Breast epithelium (tissue), 4 donors: ENCODE data around the gene ZNF879. TPM values are rescaled to one million over a fixed set of nuclear protein-coding genes. Genes with fewer than 3 reads are reported as not detected.

Experiments used
- DNase-seq, 2 donors: peaks; one replicate each; pipeline ENCODE4 v3.0.0-alpha.2; 2019; ENCODE audit warnings: low spot score in 2 of 2
- H3K27ac ChIP-seq, 2 donors: fragments of 200-600 bp; sonication (generic) in 1 of 2; one replicate each; pipeline ENCODE4 v1.5.1; 2016 to 2019; ENCODE audit warnings: mild to moderate bottlenecking in 1 of 2
- H3K27me3 ChIP-seq, 2 donors: fragments of 200-600 bp; sonication (generic) in 1 of 2; one replicate each; pipeline versions ENCODE4 v1.5.1 to v1.6.0; 2017 to 2019; ENCODE audit warnings: control low read depth in 1 of 2, mild to moderate bottlenecking in 1 of 2
- H3K36me3 ChIP-seq: fragments of 200-600 bp; one replicate; pipeline ENCODE4 v1.5.1; 2019
- H3K4me1 ChIP-seq, 2 donors: fragments of 200-600 bp; sonication (generic); one replicate each; pipeline ENCODE4 v1.5.1; 2016 to 2019; ENCODE audit warnings: control low read depth in 1 of 2
- H3K4me3 ChIP-seq, 3 donors: fragments of 200-600 bp; sonication (generic); 1 replicate in 2 of 3; 2 replicates in 1 of 3; pipeline ENCODE4 v1.5.1; 2016 to 2019; ENCODE audit warnings: mild to moderate bottlenecking in 3 of 3, moderate library complexity in 2 of 3
- H3K9me3 ChIP-seq, 2 donors: fragments of 200-600 bp; sonication (generic) in 1 of 2; one replicate each; pipeline ENCODE4 v1.5.1; 2016 to 2019; ENCODE audit warnings: control low read depth in 1 of 2
- POLR2A ChIP-seq: fragments of 450-650 bp; IDR thresholded peaks from one replicate; pipeline ENCODE4 v1.6.1; 2016; ENCODE audit warnings: antibody characterized with exemption, mild to moderate bottlenecking, moderate library complexity
- POLR2AphosphoS5 ChIP-seq, 3 donors: sonication (generic); formaldehyde crosslinking; IDR thresholded peaks; one replicate each; pipeline ENCODE4 v1.6.1; 2017; ENCODE audit warnings: antibody characterized with exemption in 3 of 3
- intact Hi-C: fragments of 100-400 bp; cut with DNase I; formaldehyde crosslinking; loops from one replicate; pipeline ENCODE4 v1.15.1; 2023; ENCODE audit warnings: low total_unique reads
- total RNA-seq, 3 donors: library from RNA; depleted of rRNA; stranded (reverse); fragments of >200 nt; gene quantifications; one replicate each; pipeline ENCODE4 v1.1.0, GENCODE V29; 2016
- TF ChIP-seq, protein P1 (sequence below), 3 donors: fragments of 450-650 bp; IDR thresholded peaks; one replicate each; pipeline ENCODE4 v1.5.1; 2016 to 2017; ENCODE audit warnings: antibody characterized with exemption in 3 of 3, mild to moderate bottlenecking in 3 of 3, moderate library complexity in 3 of 3

Gene ZNF879
- total RNA-seq, 3 donors from 2014 or later: 4.8 to 13.8 (median 7.9) TPM

DNA sequence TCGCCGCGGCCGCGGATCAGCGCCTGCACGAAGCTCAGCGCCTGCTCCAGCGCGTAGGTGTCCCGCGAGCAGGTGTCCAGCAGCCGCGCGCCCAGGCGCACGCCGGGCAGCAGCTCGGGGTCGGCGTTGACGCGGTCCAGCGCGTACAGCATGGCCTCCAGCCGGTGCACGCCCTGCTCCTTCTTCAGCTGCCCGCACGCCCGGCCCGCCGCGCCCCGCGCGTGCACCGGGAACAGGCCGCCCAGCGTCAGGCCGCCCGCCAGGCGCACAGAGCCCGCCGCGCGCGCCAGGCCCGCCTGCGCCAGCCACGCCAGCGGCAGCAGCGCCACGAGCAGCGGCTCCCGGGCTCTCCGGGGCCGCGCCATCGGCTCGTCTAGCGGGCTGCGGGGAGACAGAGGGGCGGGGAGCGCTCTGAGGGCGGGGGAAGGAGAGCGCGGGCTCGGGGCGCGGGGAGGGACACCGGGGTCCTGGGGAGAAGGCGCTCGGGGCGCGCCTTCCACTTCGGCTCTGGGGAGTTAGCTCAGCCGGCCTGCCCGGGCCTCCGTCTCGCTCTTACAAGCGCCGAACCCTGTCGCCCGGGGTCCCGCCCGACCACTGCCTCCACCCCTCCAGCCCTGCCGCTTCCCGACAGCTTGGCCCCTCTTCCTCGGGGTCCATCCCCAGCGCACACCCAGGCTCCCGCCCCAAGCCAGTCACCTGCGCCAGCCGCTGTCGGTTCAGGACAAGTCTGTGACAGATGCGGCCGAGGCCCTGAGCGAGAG is 28.8 kb upstream of the ZNF879 start, which contains the start of gene GRM6:
Gene GRM6 (minus strand): TSS at position 741 of the 761 bp plus-strand sequence. CDS start 376 bp downstream, at position 365.
- peaks cover 0 to 42% of the 10 kb centered on the region in 2 donors for H3K27me3 ChIP-seq
- H3K9me3 ChIP-seq: peaks cover 26 to 31% of the 10 kb centered on the region in 2 donors
- peak within 1 kb of the TSS in 1 of 3 donors; percentile 31 for H3K4me3 ChIP-seq
- no peak for TF ChIP-seq POLR2A
- no peak for TF ChIP-seq POLR2AphosphoS5 (IDR thresholded peaks at IDR 0.05)
- TF ChIP-seq, protein P1, sequence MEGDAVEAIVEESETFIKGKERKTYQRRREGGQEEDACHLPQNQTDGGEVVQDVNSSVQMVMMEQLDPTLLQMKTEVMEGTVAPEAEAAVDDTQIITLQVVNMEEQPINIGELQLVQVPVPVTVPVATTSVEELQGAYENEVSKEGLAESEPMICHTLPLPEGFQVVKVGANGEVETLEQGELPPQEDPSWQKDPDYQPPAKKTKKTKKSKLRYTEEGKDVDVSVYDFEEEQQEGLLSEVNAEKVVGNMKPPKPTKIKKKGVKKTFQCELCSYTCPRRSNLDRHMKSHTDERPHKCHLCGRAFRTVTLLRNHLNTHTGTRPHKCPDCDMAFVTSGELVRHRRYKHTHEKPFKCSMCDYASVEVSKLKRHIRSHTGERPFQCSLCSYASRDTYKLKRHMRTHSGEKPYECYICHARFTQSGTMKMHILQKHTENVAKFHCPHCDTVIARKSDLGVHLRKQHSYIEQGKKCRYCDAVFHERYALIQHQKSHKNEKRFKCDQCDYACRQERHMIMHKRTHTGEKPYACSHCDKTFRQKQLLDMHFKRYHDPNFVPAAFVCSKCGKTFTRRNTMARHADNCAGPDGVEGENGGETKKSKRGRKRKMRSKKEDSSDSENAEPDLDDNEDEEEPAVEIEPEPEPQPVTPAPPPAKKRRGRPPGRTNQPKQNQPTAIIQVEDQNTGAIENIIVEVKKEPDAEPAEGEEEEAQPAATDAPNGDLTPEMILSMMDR (IDR thresholded peaks at IDR 0.05): no peak
- intact Hi-C loops: loop anchor here (2.0 kb wide), 2 partner anchors 22 to 56 kb away; no protein-coding TSS in a partner anchor
- no peaks in the 10 kb centered on the region for H3K36me3 ChIP-seq
- no peak for DNase-seq
- H3K27ac ChIP-seq: no peak within 1 kb of the TSS
- H3K4me1 ChIP-seq: no peaks in the 10 kb centered on the region

DNA sequence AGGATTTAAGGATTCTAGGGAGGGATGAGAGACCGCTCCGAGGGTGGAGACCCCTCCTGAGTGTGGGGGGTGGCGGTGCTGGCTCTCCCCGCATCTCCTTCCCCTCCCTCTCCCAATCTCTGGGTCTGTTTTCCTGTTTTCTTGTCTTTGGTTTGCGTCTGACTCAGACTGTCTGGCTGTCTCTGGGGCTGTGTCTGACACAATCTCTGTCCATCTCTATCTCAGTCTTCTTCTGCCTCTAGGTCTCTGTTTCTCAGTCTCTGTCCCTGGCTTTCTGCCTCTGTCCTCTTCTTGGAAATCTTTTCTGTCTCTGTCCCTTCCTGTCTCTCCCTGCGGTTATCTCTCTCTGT is 28.3 kb upstream of the ZNF879 start:
- Histone ChIP-seq H3K36me3 (no peaks in the 10 kb centered on the region), H3K27me3 (peaks cover 0 to 42% of the 10 kb centered on the region in 2 donors)

DNA sequence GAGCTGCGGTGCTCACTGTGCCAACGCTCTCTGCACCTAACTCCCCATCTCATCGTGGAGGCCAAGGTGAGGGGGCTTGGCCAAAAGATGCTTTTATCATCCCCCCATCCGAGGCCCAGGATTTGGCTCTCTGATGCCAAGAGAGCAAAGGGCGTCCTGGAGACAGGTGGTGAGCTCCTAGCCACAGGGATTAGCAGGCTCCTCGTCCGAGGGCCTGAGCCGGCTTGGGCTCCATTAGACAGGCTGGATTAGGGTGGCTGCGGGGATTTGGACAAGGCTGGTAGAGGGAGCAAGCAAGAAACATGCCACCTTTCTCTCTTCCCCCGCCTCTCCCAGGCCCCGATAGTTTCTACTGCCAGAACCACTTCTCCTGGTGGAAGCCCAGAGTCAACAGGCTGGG is 27.4 kb upstream of the ZNF879 start:
- H3K9me3 ChIP-seq: peaks cover 15 to 18% of the 10 kb centered on the region in 2 donors
- H3K4me1 ChIP-seq: no peaks in the 10 kb centered on the region
- TF ChIP-seq, protein P1 (IDR thresholded peaks at IDR 0.05): no peak
- TF ChIP-seq POLR2AphosphoS5 (IDR thresholded peaks at IDR 0.05) (no peak), POLR2A (no peak)
- peaks cover 0 to 42% of the 10 kb centered on the region in 2 donors for H3K27me3 ChIP-seq
- intact Hi-C loops: no loop called here
- no peak overlapping the region for H3K27ac ChIP-seq
- DNase-seq: no peak
- H3K36me3 ChIP-seq: no peaks in the 10 kb centered on the region
- H3K4me3 ChIP-seq: no peak overlapping the region

More for the DNA sequence above, 28.3 kb upstream of the ZNF879 start:
- intact Hi-C loops: loop anchor here (2.0 kb wide), 2 partner anchors 23 to 57 kb away; no protein-coding TSS in a partner anchor
- TF ChIP-seq POLR2A (no peak), POLR2AphosphoS5 (IDR thresholded peaks at IDR 0.05) (no peak)
- TF ChIP-seq, protein P1 (IDR thresholded peaks at IDR 0.05): no peak
- no peak overlapping the region for H3K27ac ChIP-seq
- H3K9me3 ChIP-seq: peaks cover 20 to 26% of the 10 kb centered on the region in 2 donors
- H3K4me1 ChIP-seq: no peaks in the 10 kb centered on the region
- no peak overlapping the region for H3K4me3 ChIP-seq
- no peak for DNase-seq

DNA sequence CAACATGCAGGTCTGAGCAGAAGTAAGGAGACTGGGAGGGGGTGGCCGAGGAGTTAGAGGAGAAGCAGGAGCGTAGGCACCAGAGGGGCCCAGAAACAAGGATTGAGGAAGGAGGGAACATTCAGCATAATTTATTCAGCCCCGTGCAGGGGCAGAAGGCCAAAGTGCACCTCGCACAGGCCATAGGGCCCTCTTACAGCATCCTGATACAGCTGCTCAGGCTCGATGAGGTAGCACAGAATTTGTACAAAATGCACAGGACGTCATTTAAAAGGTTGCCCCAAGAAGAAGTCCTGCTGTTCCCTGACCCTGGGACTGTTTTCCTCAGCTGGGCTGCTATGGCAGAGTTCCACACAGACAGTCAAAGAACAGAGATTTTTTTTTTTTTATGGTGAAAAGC is 26.4 kb upstream of the ZNF879 start:
- TF ChIP-seq, protein P1 (IDR thresholded peaks at IDR 0.05): no peak
- TF ChIP-seq POLR2AphosphoS5 (IDR thresholded peaks at IDR 0.05): no peak
- no peak for TF ChIP-seq POLR2A
- no peaks in the 10 kb centered on the region for H3K36me3 ChIP-seq
- no peaks in the 10 kb centered on the region for H3K4me1 ChIP-seq
- peaks cover 0 to 42% of the 10 kb centered on the region in 2 donors for H3K27me3 ChIP-seq
- H3K4me3 ChIP-seq: no peak overlapping the region
- intact Hi-C loops: no loop called here
- H3K27ac ChIP-seq: no peak overlapping the region
- H3K9me3 ChIP-seq: peaks cover 12 to 14% of the 10 kb centered on the region in 2 donors
- no peak for DNase-seq

DNA sequence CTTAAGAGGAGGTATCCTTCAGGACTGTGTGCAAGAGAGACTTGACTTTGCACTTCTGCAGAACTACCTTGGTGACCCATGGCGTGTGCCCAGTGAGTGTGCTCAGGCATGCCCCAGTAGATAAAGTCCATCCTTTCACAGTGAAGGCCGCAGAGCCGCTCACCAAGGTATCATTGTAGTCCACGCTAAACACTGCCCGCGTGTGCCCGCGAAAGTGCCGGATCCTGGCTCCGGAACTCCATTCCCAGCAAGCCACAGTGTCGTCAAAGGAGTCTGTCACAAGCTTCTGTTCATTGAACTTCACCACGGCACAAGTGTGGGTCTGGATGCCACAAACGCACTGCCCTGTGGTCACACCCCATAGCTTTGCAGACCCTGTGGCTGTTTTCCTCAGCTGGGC is 25.2 kb upstream of the ZNF879 start:
- DNase-seq: no peak
- TF ChIP-seq, protein P1 (IDR thresholded peaks at IDR 0.05): no peak
- no peak for TF ChIP-seq POLR2AphosphoS5 (IDR thresholded peaks at IDR 0.05)
- no peak overlapping the region for H3K27ac ChIP-seq
- no peaks in the 10 kb centered on the region for H3K4me1 ChIP-seq
- peaks cover 0 to 35% of the 10 kb centered on the region in 2 donors for H3K27me3 ChIP-seq
- no peaks in the 10 kb centered on the region for H3K36me3 ChIP-seq
- intact Hi-C loops: no loop called here
- no peak overlapping the region for H3K4me3 ChIP-seq
- peaks cover 8 to 16% of the 10 kb centered on the region in 2 donors for H3K9me3 ChIP-seq
